Loucy (cell line): ENCODE data around the gene SLC9A8.

Source experiments
- H2AFZ ChIP-seq: fragments of 200-600 bp; sonication (generic); 2 replicates; pipeline ENCODE4 v1.6.0; 2016; ENCODE audit warnings: antibody characterized with exemption, mild to moderate bottlenecking, low read length, moderate library complexity
- H3F3A ChIP-seq: fragments of 200-600 bp; 2 replicates; pipeline ENCODE4 v1.6.0; 2016; ENCODE audit warnings: antibody characterized with exemption, low read depth, mild to moderate bottlenecking
- H3K27me3 ChIP-seq: fragments of 200-600 bp; sonication (generic); 2 replicates; pipeline ENCODE4 v1.6.1; 2014; ENCODE audit warnings: low read length, mild to moderate bottlenecking; ENCODE audit not compliant: insufficient read depth, poor library complexity, severe bottlenecking
- H3K36me3 ChIP-seq: fragments of 200-600 bp; sonication (generic); 2 replicates; pipeline ENCODE4 v1.6.1; 2016; ENCODE audit warnings: low read length; ENCODE audit not compliant: insufficient read depth
- H3K4me1 ChIP-seq: fragments of 200-600 bp; sonication (generic); 2 replicates; pipeline ENCODE4 v1.5.1; 2014; ENCODE audit warnings: low read length, mild to moderate bottlenecking; ENCODE audit not compliant: insufficient read depth, poor library complexity, severe bottlenecking
- H3K4me2 ChIP-seq: fragments of 200-600 bp; sonication (generic); 2 replicates; pipeline ENCODE4 v1.6.0; 2014; ENCODE audit warnings: antibody characterized with exemption, low read length, low read depth, mild to moderate bottlenecking; ENCODE audit not compliant: poor library complexity, severe bottlenecking
- H3K4me3 ChIP-seq: fragments of 200-600 bp; sonication (generic); 2 replicates; pipeline ENCODE4 v1.5.1; 2014; ENCODE audit warnings: low read length, mild to moderate bottlenecking, mixed read lengths; ENCODE audit not compliant: poor library complexity, severe bottlenecking
- H3K79me2 ChIP-seq: fragments of 200-600 bp; sonication (generic); 2 replicates; pipeline ENCODE4 v1.6.1; 2014; ENCODE audit warnings: low read length; ENCODE audit not compliant: insufficient read depth
- H3K9ac ChIP-seq: fragments of 200-600 bp; sonication (generic); 2 replicates; pipeline ENCODE4 v1.6.0; 2014; ENCODE audit warnings: mild to moderate bottlenecking, low read depth, low read length, moderate library complexity; ENCODE audit not compliant: poor library complexity, severe bottlenecking
- H3K9me2 ChIP-seq: fragments of 200-600 bp; sonication (generic); replicated peaks from 2 replicates; pipeline ENCODE4 v1.6.1; 2016; ENCODE audit warnings: low read depth, low read length, mixed read lengths
- H3K9me3 ChIP-seq: fragments of 200-600 bp; sonication (generic); 2 replicates; pipeline ENCODE4 v1.6.1; 2014; ENCODE audit warnings: mild to moderate bottlenecking, antibody characterized with exemption, low read length, low read depth; ENCODE audit not compliant: insufficient read depth
- H4K20me1 ChIP-seq: fragments of 200-600 bp; sonication (generic); 2 replicates; pipeline ENCODE4 v1.6.0; 2014; ENCODE audit warnings: antibody characterized with exemption, low read length, mild to moderate bottlenecking; ENCODE audit not compliant: insufficient read depth, poor library complexity, severe bottlenecking
- CTCF ChIP-seq: fragments of 200-600 bp; sonication (generic); conservative IDR thresholded peaks from 2 replicates; pipeline ENCODE4 v1.5.1; 2014; ENCODE audit warnings: mild to moderate bottlenecking, antibody characterized with exemption, low read length
- EZH2phosphoT487 ChIP-seq: fragments of 200-600 bp; IDR thresholded peaks from 2 replicates; pipeline ENCODE4 v1.6.1; 2018; ENCODE audit warnings: antibody characterized with exemption, mild to moderate bottlenecking, moderate library complexity, borderline replicate concordance

The SLC9A8 gene

GRCh38 chr20:49821870-49822331, 9.3 kb downstream of the SLC9A8 start:
- H2AFZ ChIP-seq: no peak overlapping the region
- no peaks in the 10 kb centered on the region for H4K20me1 ChIP-seq
- H3K36me3 ChIP-seq: peaks cover 9% of the 10 kb centered on the region
- no peaks in the 10 kb centered on the region for H3K79me2 ChIP-seq
- H3K4me1 ChIP-seq: peaks cover 26% of the 10 kb centered on the region
- H3K4me2 ChIP-seq: no peak overlapping the region
- H3K4me3 ChIP-seq: no peak overlapping the region
- H3K9me3 ChIP-seq: no peaks in the 10 kb centered on the region
- TF ChIP-seq EZH2phosphoT487 (no peak), CTCF (peak; percentile 18; the same call in 1 of the 2 replicates)
- H3K27me3 ChIP-seq: no peaks in the 10 kb centered on the region
- no peak overlapping the region for H3K9ac ChIP-seq
- 0 out of 2 replicates have a peak, but pooled peaks cover 7% of the 10 kb centered on the region for H3F3A ChIP-seq
- no peaks in the 10 kb centered on the region for H3K9me2 ChIP-seq

- H3K36me3 ChIP-seq: peaks cover 9% of the 10 kb centered on the region
Measured at GRCh38 chr20:49823152-49823847, 10.7 kb downstream of the SLC9A8 start.

GRCh38 chr20:49824206-49824605, 11.6 kb downstream of the SLC9A8 start:
- H3K9ac ChIP-seq: no peak overlapping the region
- H3K9me3 ChIP-seq: no peaks in the 10 kb centered on the region
- peaks cover 8% of the 10 kb centered on the region for H3K36me3 ChIP-seq
- no peaks in the 10 kb centered on the region for H4K20me1 ChIP-seq
- no peaks in the 10 kb centered on the region for H3K27me3 ChIP-seq
- no peaks in the 10 kb centered on the region for H3K9me2 ChIP-seq
- H3K4me3 ChIP-seq: no peak overlapping the region
- peaks cover 26% of the 10 kb centered on the region for H3K4me1 ChIP-seq
- TF ChIP-seq EZH2phosphoT487 (no peak), CTCF (no peak)
- H3K4me2 ChIP-seq: peak overlapping the region; percentile 69
- no peak overlapping the region for H2AFZ ChIP-seq
- 0 out of 2 replicates have a peak, but pooled peaks cover 7% of the 10 kb centered on the region for H3F3A ChIP-seq
- no peaks in the 10 kb centered on the region for H3K79me2 ChIP-seq

More at GRCh38 chr20:49823152-49823847, 10.7 kb downstream of the SLC9A8 start:
- H3K4me1 ChIP-seq: peaks cover 26% of the 10 kb centered on the region
- peak overlapping the region; percentile 19 for H3K4me3 ChIP-seq
- H3K79me2 ChIP-seq: no peaks in the 10 kb centered on the region
- H3K27me3 ChIP-seq: no peaks in the 10 kb centered on the region
- no peak for TF ChIP-seq EZH2phosphoT487
- TF ChIP-seq CTCF: no peak
- 0 out of 2 replicates have a peak, but pooled peaks cover 7% of the 10 kb centered on the region for H3F3A ChIP-seq
- no peak overlapping the region for H2AFZ ChIP-seq
- H3K9me3 ChIP-seq: no peaks in the 10 kb centered on the region
- H4K20me1 ChIP-seq: no peaks in the 10 kb centered on the region
- peak overlapping the region; percentile 46 for H3K9ac ChIP-seq
- H3K4me2 ChIP-seq: peak overlapping the region; percentile 69
- H3K9me2 ChIP-seq: no peaks in the 10 kb centered on the region
